Loucy (cell line): ENCODE results near the gene FSTL5.

Experiments
- H2AFZ ChIP-seq: fragments of 200-600 bp; sonication (generic); 2 replicates; pipeline ENCODE4 v1.6.0; 2016; ENCODE audit warnings: antibody characterized with exemption, mild to moderate bottlenecking, low read length, moderate library complexity
- H3F3A ChIP-seq: fragments of 200-600 bp; 2 replicates; pipeline ENCODE4 v1.6.0; 2016; ENCODE audit warnings: antibody characterized with exemption, low read depth, mild to moderate bottlenecking
- H3K27me3 ChIP-seq: fragments of 200-600 bp; sonication (generic); 2 replicates; pipeline ENCODE4 v1.6.1; 2014; ENCODE audit warnings: low read length, mild to moderate bottlenecking; ENCODE audit not compliant: insufficient read depth, poor library complexity, severe bottlenecking
- H3K36me3 ChIP-seq: fragments of 200-600 bp; sonication (generic); 2 replicates; pipeline ENCODE4 v1.6.1; 2016; ENCODE audit warnings: low read length; ENCODE audit not compliant: insufficient read depth
- H3K4me1 ChIP-seq: fragments of 200-600 bp; sonication (generic); 2 replicates; pipeline ENCODE4 v1.5.1; 2014; ENCODE audit warnings: low read length, mild to moderate bottlenecking; ENCODE audit not compliant: insufficient read depth, poor library complexity, severe bottlenecking
- H3K4me2 ChIP-seq: fragments of 200-600 bp; sonication (generic); 2 replicates; pipeline ENCODE4 v1.6.0; 2014; ENCODE audit warnings: antibody characterized with exemption, low read length, low read depth, mild to moderate bottlenecking; ENCODE audit not compliant: poor library complexity, severe bottlenecking
- H3K4me3 ChIP-seq: fragments of 200-600 bp; sonication (generic); 2 replicates; pipeline ENCODE4 v1.5.1; 2014; ENCODE audit warnings: low read length, mild to moderate bottlenecking, mixed read lengths; ENCODE audit not compliant: poor library complexity, severe bottlenecking
- H3K79me2 ChIP-seq: fragments of 200-600 bp; sonication (generic); 2 replicates; pipeline ENCODE4 v1.6.1; 2014; ENCODE audit warnings: low read length; ENCODE audit not compliant: insufficient read depth
- H3K9ac ChIP-seq: fragments of 200-600 bp; sonication (generic); 2 replicates; pipeline ENCODE4 v1.6.0; 2014; ENCODE audit warnings: mild to moderate bottlenecking, low read depth, low read length, moderate library complexity; ENCODE audit not compliant: poor library complexity, severe bottlenecking
- H3K9me2 ChIP-seq: fragments of 200-600 bp; sonication (generic); replicated peaks from 2 replicates; pipeline ENCODE4 v1.6.1; 2016; ENCODE audit warnings: low read depth, low read length, mixed read lengths
- H3K9me3 ChIP-seq: fragments of 200-600 bp; sonication (generic); 2 replicates; pipeline ENCODE4 v1.6.1; 2014; ENCODE audit warnings: mild to moderate bottlenecking, antibody characterized with exemption, low read length, low read depth; ENCODE audit not compliant: insufficient read depth
- H4K20me1 ChIP-seq: fragments of 200-600 bp; sonication (generic); 2 replicates; pipeline ENCODE4 v1.6.0; 2014; ENCODE audit warnings: antibody characterized with exemption, low read length, mild to moderate bottlenecking; ENCODE audit not compliant: insufficient read depth, poor library complexity, severe bottlenecking
- EZH2phosphoT487 ChIP-seq: fragments of 200-600 bp; IDR thresholded peaks from 2 replicates; pipeline ENCODE4 v1.6.1; 2018; ENCODE audit warnings: antibody characterized with exemption, mild to moderate bottlenecking, moderate library complexity, borderline replicate concordance
- TF ChIP-seq, protein P1 (sequence below): fragments of 200-600 bp; sonication (generic); conservative IDR thresholded peaks from 2 replicates; pipeline ENCODE4 v1.5.1; 2014; ENCODE audit warnings: mild to moderate bottlenecking, antibody characterized with exemption, low read length

Gene FSTL5

DNA sequence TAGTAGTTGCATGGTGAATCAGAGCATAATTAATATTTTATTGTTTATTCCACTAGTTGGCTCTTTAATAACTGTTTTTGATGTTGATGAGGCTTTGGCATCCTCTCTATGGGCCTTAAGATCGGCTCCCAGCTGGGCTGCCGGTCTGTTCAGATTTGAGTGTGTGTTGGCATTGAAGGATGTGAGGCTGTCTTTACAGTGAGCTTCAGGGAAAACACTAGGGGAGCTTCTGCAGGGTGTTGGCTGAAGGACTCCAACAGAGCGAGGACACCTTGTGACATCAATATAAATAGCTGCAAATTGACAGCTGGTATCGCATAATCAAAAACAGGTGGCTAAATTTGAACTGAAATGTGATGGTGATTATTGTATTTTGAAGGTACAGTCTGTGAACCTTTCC lies 322.0 kb downstream of the FSTL5 start:
- H3K79me2 ChIP-seq = no peaks in the 10 kb centered on the region
- H3K9ac ChIP-seq = no peak overlapping the region
- no peak overlapping the region for H3K4me2 ChIP-seq
- no peaks in the 10 kb centered on the region for H3K27me3 ChIP-seq
- no peaks in the 10 kb centered on the region for H3K36me3 ChIP-seq
- no peaks in the 10 kb centered on the region for H3F3A ChIP-seq
- H4K20me1 ChIP-seq = no peaks in the 10 kb centered on the region
- no peaks in the 10 kb centered on the region for H3K9me2 ChIP-seq
- H3K4me3 ChIP-seq = no peak overlapping the region
- no peaks in the 10 kb centered on the region for H3K4me1 ChIP-seq
- no peak overlapping the region for H2AFZ ChIP-seq
- no peak for TF ChIP-seq EZH2phosphoT487
- TF ChIP-seq, protein P1, sequence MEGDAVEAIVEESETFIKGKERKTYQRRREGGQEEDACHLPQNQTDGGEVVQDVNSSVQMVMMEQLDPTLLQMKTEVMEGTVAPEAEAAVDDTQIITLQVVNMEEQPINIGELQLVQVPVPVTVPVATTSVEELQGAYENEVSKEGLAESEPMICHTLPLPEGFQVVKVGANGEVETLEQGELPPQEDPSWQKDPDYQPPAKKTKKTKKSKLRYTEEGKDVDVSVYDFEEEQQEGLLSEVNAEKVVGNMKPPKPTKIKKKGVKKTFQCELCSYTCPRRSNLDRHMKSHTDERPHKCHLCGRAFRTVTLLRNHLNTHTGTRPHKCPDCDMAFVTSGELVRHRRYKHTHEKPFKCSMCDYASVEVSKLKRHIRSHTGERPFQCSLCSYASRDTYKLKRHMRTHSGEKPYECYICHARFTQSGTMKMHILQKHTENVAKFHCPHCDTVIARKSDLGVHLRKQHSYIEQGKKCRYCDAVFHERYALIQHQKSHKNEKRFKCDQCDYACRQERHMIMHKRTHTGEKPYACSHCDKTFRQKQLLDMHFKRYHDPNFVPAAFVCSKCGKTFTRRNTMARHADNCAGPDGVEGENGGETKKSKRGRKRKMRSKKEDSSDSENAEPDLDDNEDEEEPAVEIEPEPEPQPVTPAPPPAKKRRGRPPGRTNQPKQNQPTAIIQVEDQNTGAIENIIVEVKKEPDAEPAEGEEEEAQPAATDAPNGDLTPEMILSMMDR = no peak
- H3K9me3 ChIP-seq = no peaks in the 10 kb centered on the region

DNA sequence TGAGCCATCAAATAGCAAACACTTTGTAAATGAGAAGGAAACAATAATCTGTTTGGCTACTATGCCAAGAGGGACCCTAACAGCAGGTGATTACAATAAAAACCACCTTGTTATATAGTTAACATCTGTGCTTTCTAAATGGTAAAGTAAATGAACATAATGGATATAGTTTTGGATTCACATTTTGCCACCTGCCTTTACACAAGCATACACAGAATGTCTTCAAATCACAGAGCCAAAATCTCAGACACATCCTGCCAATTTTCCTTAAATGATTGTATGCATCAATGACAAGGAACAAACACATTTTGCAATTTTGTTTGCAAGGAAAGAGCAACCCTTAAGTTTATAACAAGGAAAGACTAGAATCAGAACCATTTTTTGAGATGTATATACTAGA lies 334.2 kb downstream of the FSTL5 start:
- TF ChIP-seq, protein P1 = no peak
- no peak for TF ChIP-seq EZH2phosphoT487
- no peaks in the 10 kb centered on the region for H4K20me1 ChIP-seq
- H3K4me2 ChIP-seq = no peak overlapping the region
- no peak overlapping the region for H3K9ac ChIP-seq
- no peak overlapping the region for H2AFZ ChIP-seq
- H3K4me1 ChIP-seq = no peaks in the 10 kb centered on the region
- H3K79me2 ChIP-seq = no peaks in the 10 kb centered on the region
- no peaks in the 10 kb centered on the region for H3K9me3 ChIP-seq
- H3K27me3 ChIP-seq = no peaks in the 10 kb centered on the region
- no peaks in the 10 kb centered on the region for H3F3A ChIP-seq
- H3K4me3 ChIP-seq = no peak overlapping the region
- H3K36me3 ChIP-seq = no peaks in the 10 kb centered on the region
- no peaks in the 10 kb centered on the region for H3K9me2 ChIP-seq

DNA sequence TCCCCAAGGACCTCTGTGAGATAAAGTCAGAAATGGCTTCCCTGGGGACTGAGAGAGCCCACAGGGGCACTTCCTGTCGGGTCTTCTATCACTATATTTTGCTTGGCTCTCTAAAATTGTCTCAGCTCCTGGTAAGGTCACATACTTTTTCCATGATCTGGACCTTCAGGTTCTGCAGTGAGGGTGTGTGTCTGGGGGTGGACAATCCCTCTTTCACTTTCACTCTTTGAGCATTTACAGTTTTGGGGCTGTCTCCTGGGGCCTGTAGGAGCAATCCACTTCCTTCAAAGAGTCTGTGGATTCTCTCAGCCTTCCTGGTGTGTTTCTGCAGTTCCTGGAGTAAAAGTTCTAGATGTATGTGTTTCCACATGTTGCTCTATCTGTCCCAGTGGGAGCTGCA lies 335.7 kb downstream of the FSTL5 start:
- TF ChIP-seq, protein P1 = no peak
- TF ChIP-seq EZH2phosphoT487 = no peak
- no peaks in the 10 kb centered on the region for H3F3A ChIP-seq
- no peak overlapping the region for H3K4me3 ChIP-seq
- no peaks in the 10 kb centered on the region for H4K20me1 ChIP-seq
- peak overlapping the region; percentile 28; the same call in 1 of the 2 replicates for H2AFZ ChIP-seq
- no peaks in the 10 kb centered on the region for H3K27me3 ChIP-seq
- H3K9me2 ChIP-seq = no peaks in the 10 kb centered on the region
- no peaks in the 10 kb centered on the region for H3K4me1 ChIP-seq
- H3K36me3 ChIP-seq = no peaks in the 10 kb centered on the region
- H3K4me2 ChIP-seq = peak overlapping the region; percentile 34
- H3K9me3 ChIP-seq = no peaks in the 10 kb centered on the region
- no peak overlapping the region for H3K9ac ChIP-seq
- no peaks in the 10 kb centered on the region for H3K79me2 ChIP-seq
